HG03103 (cell line): Measurements from ENCODE around the gene LYPD8.

ENCODE experiments used
- ATAC-seq: cut with Tn5 transposase; IDR thresholded peaks from one replicate; pipeline ENCODE4 v1.9.1; 2021; ENCODE audit warnings: low read depth; ENCODE audit not compliant: unreplicated experiment

The LYPD8 gene

DNA sequence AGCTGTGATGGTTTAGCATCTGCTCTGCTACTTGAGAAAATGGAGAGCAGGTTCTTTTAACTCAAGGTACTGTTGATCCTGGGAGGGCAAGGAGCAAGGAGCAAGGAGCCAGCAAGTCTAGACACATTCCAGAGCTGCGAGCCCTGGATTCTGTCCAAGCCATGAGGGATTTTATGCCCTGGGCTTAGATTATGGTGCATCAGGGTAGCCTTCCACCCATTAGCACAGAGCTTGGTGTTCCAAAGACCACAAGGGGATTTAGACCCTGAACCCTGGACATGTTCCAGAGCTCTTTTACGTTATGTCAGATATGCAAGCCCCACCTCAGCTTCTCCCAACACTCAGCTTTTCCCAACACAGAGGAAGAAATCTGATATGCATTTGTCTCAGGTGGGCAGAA, 51.0 kb downstream of the LYPD8 start:
- ATAC-seq, result no peak

DNA sequence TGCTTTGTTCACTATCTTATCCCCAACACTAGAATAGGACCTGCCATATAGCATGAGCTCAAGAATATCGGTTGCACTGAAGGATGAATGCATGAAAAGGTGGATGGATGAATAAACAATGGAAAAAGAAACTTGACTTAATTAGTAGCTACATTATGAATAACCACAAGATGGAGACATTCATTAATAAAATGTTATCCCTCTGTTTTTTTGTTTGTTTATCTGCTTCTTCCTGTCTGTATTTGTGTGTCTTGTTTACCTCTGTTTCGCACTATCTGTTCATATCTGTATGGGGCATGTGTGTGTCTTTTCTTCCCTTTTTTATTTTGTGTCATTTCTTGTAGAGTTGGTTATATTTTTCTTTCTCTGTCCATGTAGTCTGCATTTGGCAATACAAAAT, 51.9 kb downstream of the LYPD8 start:
- ATAC-seq, result no peak

- no peak for ATAC-seq
Observed at GRCh38 chr1:248702714-248703113, 52.8 kb downstream of the LYPD8 start, which contains the start of gene OR14I1. OR14I1 (minus strand) TSS chr1:248702766.

DNA sequence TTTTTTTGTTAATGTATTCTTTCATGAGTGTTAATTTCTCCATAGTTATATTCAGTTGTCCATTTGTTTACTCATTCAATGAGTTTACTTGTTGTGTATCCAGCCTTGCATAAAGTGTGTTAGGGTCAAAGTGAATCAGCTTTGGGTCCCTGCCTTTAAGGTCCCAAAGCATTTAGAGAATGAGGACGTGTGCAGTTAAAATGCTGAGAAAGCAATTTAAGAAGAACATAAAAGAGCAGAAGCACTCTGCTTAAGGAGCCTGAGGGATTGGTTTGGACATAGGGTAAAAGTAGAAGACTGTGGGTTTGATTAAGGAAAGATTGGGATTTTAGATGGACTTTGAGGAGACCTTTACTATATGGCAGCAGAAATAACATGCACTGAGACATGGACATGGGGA, 56.5 kb downstream of the LYPD8 start:
- ATAC-seq, result no peak

DNA sequence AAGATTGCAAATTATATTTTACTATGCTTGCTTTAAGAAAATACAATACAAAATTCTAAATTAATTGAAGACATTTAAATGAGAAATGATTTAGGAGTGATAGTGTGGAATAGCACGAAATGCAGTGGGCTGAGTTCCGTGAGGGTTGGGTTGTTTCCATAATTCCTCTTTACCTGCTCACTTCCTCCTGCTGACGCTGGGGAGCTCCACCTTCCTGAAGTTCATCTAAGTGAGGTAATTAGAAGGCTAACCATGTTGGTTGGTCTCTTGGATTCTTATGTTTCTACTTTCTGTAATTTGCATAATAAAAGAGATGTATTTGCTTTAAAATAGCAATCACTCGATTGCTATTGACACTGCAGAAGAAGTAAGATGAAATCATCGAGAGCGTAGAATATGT, 57.7 kb downstream of the LYPD8 start:
- ATAC-seq, result no peak

GRCh38 chr1:248696774-248697173, 58.8 kb downstream of the LYPD8 start:
- no peak for ATAC-seq

DNA sequence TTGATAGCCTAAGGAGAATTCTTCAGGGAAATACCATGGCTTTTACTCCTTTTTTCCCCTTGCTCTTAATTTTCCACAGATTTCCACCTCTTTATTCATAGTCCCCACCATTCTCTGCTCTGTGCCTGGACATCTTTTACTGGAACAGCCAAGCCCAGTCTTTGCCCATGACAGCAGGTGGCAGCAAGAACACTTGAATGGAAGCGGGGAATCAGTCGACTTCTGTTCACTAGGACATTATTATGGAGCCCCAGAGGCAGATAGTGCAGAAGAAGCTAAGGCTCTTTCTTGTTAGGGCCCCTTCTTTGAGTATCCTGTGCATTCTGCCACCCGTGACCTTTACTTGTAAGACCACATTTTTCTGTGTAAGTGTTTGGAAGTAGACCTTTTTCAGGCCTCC, 59.3 kb downstream of the LYPD8 start:
- no peak for ATAC-seq

- no peak for ATAC-seq
Observed at GRCh38 chr1:248695451-248696132, 60.0 kb downstream of the LYPD8 start.

- ATAC-seq, result no peak
Observed at GRCh38 chr1:248691567-248692155, 63.9 kb downstream of the LYPD8 start.
